B cell (primary cell): ENCODE measurements around the gene TOGARAM1. TPM values are rescaled to one million over a fixed set of nuclear protein-coding genes. Genes with fewer than 3 reads are reported as not detected.

Source experiments
- ATAC-seq: fragments of 200-7000 bp; cut with Tn5 transposase; one replicate; pipeline ENCODE4 v1.10.0; 2021; ENCODE audit warnings: low read depth, mild to moderate bottlenecking, moderate number of reproducible peaks, moderate library complexity
- CTCF ChIA-PET: fragments of 350-600 bp; sonication (Branson Sonifier 250); formaldehyde crosslinking; loops from one replicate; lab custom pipeline; 2021; ENCODE audit warnings: antibody characterized with exemption, inconsistent platforms; lab: Charles Lee
- POLR2A ChIA-PET: fragments of 350-600 bp; sonication (Branson Sonifier 250); formaldehyde crosslinking; loops from one replicate; lab custom pipeline; 2021; ENCODE audit warnings: antibody characterized with exemption; lab: Charles Lee
- DNase-seq: peaks from one replicate; pipeline ENCODE4 v3.0.0; 2013
- H2AFZ ChIP-seq: 2 replicates; pipeline ENCODE4 v1.6.1; 2012; ENCODE audit warnings: mild to moderate bottlenecking, low read depth, low read length; ENCODE audit not compliant: insufficient read depth, poor library complexity, severe bottlenecking
- H3K27ac ChIP-seq, 2 donors: 1 replicate in 1 of 2; 2 replicates in 1 of 2; pipeline ENCODE4 v1.5.1; 2012 to 2013; ENCODE audit warnings: low read length in 2 of 2, mild to moderate bottlenecking in 2 of 2, moderate library complexity in 1 of 2
- H3K27me3 ChIP-seq, 4 experiments: fragments of 200-600 bp in 1 of 4; sonication (generic) in 1 of 4; replicated peaks in 1 of 4; 1 replicate in 2 of 4; 2 replicates in 2 of 4; pipeline versions ENCODE4 v1.6.1 to v1.7.0; 2013 to 2016; ENCODE audit warnings: low read length in 3 of 4, mild to moderate bottlenecking in 2 of 4, mixed read lengths in 1 of 4, moderate library complexity in 1 of 4; ENCODE audit not compliant: insufficient read depth in 4 of 4, control insufficient read depth in 3 of 4; ENCODE audit errors: control extremely low read depth in 1 of 4
- H3K36me3 ChIP-seq, 2 experiments: replicated peaks in 1 of 2; 1 replicate in 1 of 2; 2 replicates in 1 of 2; pipeline versions ENCODE4 v1.6.1 to v1.7.1; 2013; ENCODE audit warnings: low read length in 1 of 2; ENCODE audit not compliant: insufficient read depth in 2 of 2, control insufficient read depth in 1 of 2; ENCODE audit errors: control extremely low read depth in 1 of 2, extremely low read depth in 1 of 2
- H3K4me1 ChIP-seq, 2 donors: fragments of 200-600 bp in 1 of 2; sonication (generic) in 1 of 2; 1 replicate in 1 of 2; 2 replicates in 1 of 2; pipeline versions ENCODE4 v1.5.1 to v1.6.1; 2013 to 2017; ENCODE audit warnings: low read length in 2 of 2; ENCODE audit not compliant: control insufficient read depth in 2 of 2, insufficient read depth in 2 of 2
- H3K4me2 ChIP-seq: replicated peaks from 2 replicates; pipeline ENCODE3; 2012; ENCODE audit warnings: mild to moderate bottlenecking, low read depth, low read length; ENCODE audit not compliant: poor library complexity, severe bottlenecking
- H3K4me3 ChIP-seq, 5 experiments: fragments of 200-600 bp in 1 of 5; sonication (generic) in 1 of 5; 1 replicate in 3 of 5; 2 replicates in 2 of 5; pipeline versions ENCODE4 v1.5.1 to v1.7.0; 2011 to 2016; ENCODE audit warnings: low read length in 4 of 5, mild to moderate bottlenecking in 4 of 5, low read depth in 2 of 5, control low read depth in 1 of 5, moderate library complexity in 1 of 5; ENCODE audit not compliant: insufficient read depth in 1 of 5; ENCODE audit errors: control extremely low read depth in 1 of 5, extremely low read depth in 1 of 5
- H3K79me2 ChIP-seq: fragments of 200-600 bp; sonication (generic); one replicate; pipeline ENCODE4 v1.6.0; 2016; ENCODE audit warnings: low read length; ENCODE audit not compliant: control insufficient read depth, insufficient read depth
- H3K9ac ChIP-seq: fragments of 200-600 bp; sonication (generic); 2 replicates; pipeline ENCODE4 v1.6.1; 2017; ENCODE audit warnings: mild to moderate bottlenecking, low read length, moderate library complexity
- H3K9me3 ChIP-seq, 3 donors: one replicate each; pipeline versions ENCODE4 v1.6.1 to v1.7.1; 2013; ENCODE audit warnings: low read length in 2 of 3; ENCODE audit not compliant: control insufficient read depth in 2 of 3, insufficient read depth in 1 of 3; ENCODE audit errors: control extremely low read depth in 1 of 3
- H4K20me1 ChIP-seq: 2 replicates; pipeline ENCODE4 v1.6.0; 2012; ENCODE audit warnings: mild to moderate bottlenecking, low read length; ENCODE audit not compliant: insufficient read depth, control insufficient read depth, poor library complexity, severe bottlenecking
- H3K27ac Mint-ChIP-seq: one replicate; pipeline ENCODE4 v1.8.0; 2021; ENCODE audit warnings: mixed read lengths
- H3K27me3 Mint-ChIP-seq: one replicate; pipeline ENCODE4 v1.8.0; 2021; ENCODE audit warnings: mixed read lengths
- H3K4me1 Mint-ChIP-seq: one replicate; pipeline ENCODE4 v1.8.0; 2021; ENCODE audit warnings: mixed read lengths
- H3K4me3 Mint-ChIP-seq: one replicate; pipeline ENCODE4 v1.8.0; 2021; ENCODE audit warnings: mixed read lengths
- H3K9me3 Mint-ChIP-seq: one replicate; pipeline ENCODE4 v1.8.0; 2022; ENCODE audit warnings: mixed read lengths; ENCODE audit not compliant: insufficient read depth
- EZH2 ChIP-seq: IDR thresholded peaks from 2 replicates; pipeline ENCODE4 v1.6.1; 2012; ENCODE audit warnings: borderline replicate concordance, low read depth, mild to moderate bottlenecking, moderate library complexity, low read length; ENCODE audit not compliant: insufficient read depth, poor library complexity, severe bottlenecking
- WGBS: methylation state at CpG from one replicate; pipeline ENCODE4 v1.1.5; 2013; ENCODE audit warnings: missing lambda C conversion rate; ENCODE audit not compliant: insufficient coverage; 5-methylcytosine and 5-hydroxymethylcytosine counted together
- intact Hi-C: fragments of 100-400 bp; cut with micrococcal nuclease; formaldehyde crosslinking; loops from one replicate; pipeline ENCODE4 v1.10.0; 2022
- polyA plus RNA-seq: library from polyadenylated mRNA; depleted of rRNA; stranded (reverse); fragments of >200 nt; gene quantifications from 2 replicates; pipeline ENCODE4 v1.2.3, GENCODE V29; 2012
- total RNA-seq, 2 donors: library from RNA; stranded (reverse); fragments of 120-200 nt in 1 of 2; gene quantifications; 1 replicate in 1 of 2; 2 replicates in 1 of 2; pipeline versions ENCODE4 v1.2.3 to v1.2.4, GENCODE V29; 2013 to 2022
- TF ChIP-seq, protein P1 (sequence below): fragments of 200-600 bp; IDR thresholded peaks from one replicate; pipeline ENCODE4 v1.8.0; 2022; ENCODE audit warnings: antibody characterized with exemption, mild to moderate bottlenecking

TOGARAM1 gene
- total and polyA plus RNA-seq, 2 donors (not counting 1 experiment from before 2014, with no cell fraction given): 3.4 to 23.9 TPM

DNA sequence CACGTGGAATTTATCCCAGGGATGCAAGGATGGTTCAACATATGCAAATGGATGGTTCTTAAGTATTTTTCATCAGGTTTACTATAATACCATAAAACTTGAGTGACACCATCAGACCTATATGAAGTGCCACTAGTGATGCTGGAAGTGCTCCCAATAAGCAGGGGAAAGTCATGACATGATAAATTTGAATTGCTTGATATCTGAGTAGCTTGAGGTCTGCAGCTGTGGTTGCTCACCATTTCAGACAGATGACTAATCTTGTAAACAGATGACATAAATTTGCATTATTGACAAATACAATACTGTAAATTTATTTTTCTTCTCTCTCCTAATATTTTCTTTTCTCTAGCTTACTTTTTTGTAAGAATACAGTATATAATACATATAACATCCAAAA is 108.2 kb downstream of the TOGARAM1 start:
- H3K27ac Mint-ChIP-seq: no peak overlapping the region
- CTCF ChIA-PET: no interaction called here
- Histone ChIP-seq H3K79me2 (no peaks in the 10 kb centered on the region), H3K36me3 (peaks cover 2 to 6% of the 10 kb centered on the region in 2 experiments), H3K4me3 (no peak overlapping the region), H3K9me3 (no peaks in the 10 kb centered on the region), H3K27me3 (no peaks in the 10 kb centered on the region), H4K20me1 (no peaks in the 10 kb centered on the region), H2AFZ (no peak overlapping the region), H3K27ac (no peak overlapping the region), H3K4me2 (no peak overlapping the region), H3K4me1 (no peaks in the 10 kb centered on the region), H3K9ac (no peak overlapping the region)
- ATAC-seq (no peak), DNase-seq (no peak)
- no peaks in the 10 kb centered on the region for H3K4me1 Mint-ChIP-seq
- no CpG with 5 or more reads among the region's 1 CpG for WGBS
- TF ChIP-seq EZH2: no peak
- TF ChIP-seq, protein P1, sequence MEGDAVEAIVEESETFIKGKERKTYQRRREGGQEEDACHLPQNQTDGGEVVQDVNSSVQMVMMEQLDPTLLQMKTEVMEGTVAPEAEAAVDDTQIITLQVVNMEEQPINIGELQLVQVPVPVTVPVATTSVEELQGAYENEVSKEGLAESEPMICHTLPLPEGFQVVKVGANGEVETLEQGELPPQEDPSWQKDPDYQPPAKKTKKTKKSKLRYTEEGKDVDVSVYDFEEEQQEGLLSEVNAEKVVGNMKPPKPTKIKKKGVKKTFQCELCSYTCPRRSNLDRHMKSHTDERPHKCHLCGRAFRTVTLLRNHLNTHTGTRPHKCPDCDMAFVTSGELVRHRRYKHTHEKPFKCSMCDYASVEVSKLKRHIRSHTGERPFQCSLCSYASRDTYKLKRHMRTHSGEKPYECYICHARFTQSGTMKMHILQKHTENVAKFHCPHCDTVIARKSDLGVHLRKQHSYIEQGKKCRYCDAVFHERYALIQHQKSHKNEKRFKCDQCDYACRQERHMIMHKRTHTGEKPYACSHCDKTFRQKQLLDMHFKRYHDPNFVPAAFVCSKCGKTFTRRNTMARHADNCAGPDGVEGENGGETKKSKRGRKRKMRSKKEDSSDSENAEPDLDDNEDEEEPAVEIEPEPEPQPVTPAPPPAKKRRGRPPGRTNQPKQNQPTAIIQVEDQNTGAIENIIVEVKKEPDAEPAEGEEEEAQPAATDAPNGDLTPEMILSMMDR: no peak
- no peaks in the 10 kb centered on the region for H3K27me3 Mint-ChIP-seq
- POLR2A ChIA-PET: no interaction called here
- intact Hi-C loops: no loop called here
- no peak overlapping the region for H3K4me3 Mint-ChIP-seq
- H3K9me3 Mint-ChIP-seq: no peaks in the 10 kb centered on the region

DNA sequence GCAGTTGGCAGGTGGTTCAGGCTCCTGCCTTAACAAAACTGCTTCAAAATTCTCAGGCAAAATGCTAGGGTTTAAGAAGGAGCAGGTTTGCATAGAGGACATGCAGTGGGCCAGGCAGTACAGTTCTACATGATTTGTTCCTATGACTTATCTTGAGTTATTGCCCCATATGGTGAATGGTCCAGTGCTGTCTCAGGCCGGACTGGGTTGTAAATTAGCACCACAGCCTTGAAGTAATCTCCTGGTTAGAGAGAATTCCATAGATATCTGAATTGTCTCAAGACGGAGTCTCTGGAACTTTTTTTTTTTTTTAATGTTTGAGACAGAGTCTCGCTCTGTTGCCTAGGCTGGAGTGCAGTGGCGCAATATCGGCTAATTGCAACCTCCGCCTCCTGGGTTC is 110.1 kb downstream of the TOGARAM1 start:
- Histone ChIP-seq H3K36me3 (peaks cover 0 to 6% of the 10 kb centered on the region in 2 experiments), H3K27me3 (no peaks in the 10 kb centered on the region), H4K20me1 (no peaks in the 10 kb centered on the region), H3K4me2 (no peak overlapping the region), H2AFZ (no peak overlapping the region), H3K27ac (no peak overlapping the region), H3K79me2 (no peaks in the 10 kb centered on the region), H3K9me3 (no peaks in the 10 kb centered on the region), H3K4me1 (no peaks in the 10 kb centered on the region), H3K4me3 (no peak overlapping the region), H3K9ac (no peak overlapping the region)
- H3K4me3 Mint-ChIP-seq: no peak overlapping the region
- WGBS: 97% methylated on average over 6 of the region's 6 CpGs
- intact Hi-C loops: no loop called here
- no peak overlapping the region for H3K27ac Mint-ChIP-seq
- no peaks in the 10 kb centered on the region for H3K9me3 Mint-ChIP-seq
- no peaks in the 10 kb centered on the region for H3K4me1 Mint-ChIP-seq
- DNase-seq (no peak), ATAC-seq (no peak)
- TF ChIP-seq EZH2: no peak
- TF ChIP-seq, protein P1: no peak
- ChIA-PET POLR2A (no interaction called here), CTCF (no interaction called here)
- H3K27me3 Mint-ChIP-seq: no peaks in the 10 kb centered on the region
